22Rv1 (cell line): ENCODE measurements around the gene MISFA.
A peak's percentile ranks its signal among the peaks of the same experiment; 100 is the strongest.

ENCODE experiments used
- H3K27ac ChIP-seq: fragments of 450-650 bp; 2 replicates; pipeline ENCODE4 v1.5.1; 2017
- CTCF ChIP-seq: fragments of 450-650 bp; IDR thresholded peaks from 2 replicates; pipeline ENCODE4 v1.5.1; 2017; ENCODE audit warnings: mild to moderate bottlenecking
- ZFX ChIP-seq: fragments of 450-650 bp; IDR thresholded peaks from 2 replicates; pipeline ENCODE4 v1.6.1; 2017; ENCODE audit warnings: antibody characterized with exemption, borderline replicate concordance

The MISFA gene

GRCh38 chr11:18599739-18600230, at the start of gene MISFA:
Gene MISFA (plus strand): TSS chr11:18599789. CDS start chr11:18599929, 140 bp downstream.
- TF ChIP-seq CTCF (no peak), ZFX (no peak)

GRCh38 chr11:18563090-18563730, 36.4 kb upstream of the MISFA start:
- TF ChIP-seq ZFX (no peak), CTCF (no peak)
- H3K27ac ChIP-seq = no peak overlapping the region

More at GRCh38 chr11:18599739-18600230, at the start of gene MISFA:
- H3K27ac ChIP-seq = no peak within 1 kb of the TSS

- TF ChIP-seq ZFX (no peak), CTCF (no peak)
- no peak overlapping the region for H3K27ac ChIP-seq
Measured at GRCh38 chr11:18564149-18564548, 35.4 kb upstream of the MISFA start.

DNA sequence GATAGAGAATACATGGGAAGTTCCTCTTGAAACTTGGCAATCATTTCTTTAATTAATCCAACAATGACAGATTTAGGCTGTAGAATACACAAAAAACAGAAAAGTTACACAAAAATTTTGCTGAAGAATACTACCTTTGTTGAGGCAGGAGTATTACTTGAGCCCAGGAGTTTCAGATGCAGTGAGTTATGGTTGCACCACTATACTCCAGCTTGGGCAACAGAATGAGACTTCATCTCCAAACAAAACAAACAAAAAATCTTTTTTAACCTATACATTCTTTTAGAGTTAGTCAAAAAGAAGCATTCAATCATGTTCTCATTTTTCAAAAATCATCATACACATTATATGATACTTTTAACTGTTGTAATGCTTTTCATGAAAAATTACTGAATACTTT, 33.2 kb upstream of the MISFA start:
- H3K27ac ChIP-seq = no peak overlapping the region
- TF ChIP-seq CTCF (no peak), ZFX (no peak)

DNA sequence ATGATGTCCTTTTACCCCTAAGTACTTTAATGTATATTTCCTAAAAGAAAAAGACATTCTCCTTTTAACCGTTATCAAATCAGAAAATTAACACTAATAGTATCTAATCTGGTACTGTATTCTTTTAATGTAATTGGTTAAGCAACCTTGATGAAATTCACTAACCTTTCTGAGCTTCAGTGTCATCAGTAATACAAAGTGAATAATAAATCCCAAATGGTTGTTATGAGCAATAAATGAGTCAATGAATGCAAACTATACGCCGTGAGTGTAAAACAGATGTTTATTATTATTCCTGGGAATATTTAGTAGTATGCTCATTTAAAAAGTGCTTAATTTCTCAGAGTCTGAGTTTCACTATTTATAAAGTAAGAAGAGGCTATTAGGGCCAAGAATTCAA, 32.5 kb upstream of the MISFA start:
- TF ChIP-seq CTCF (no peak), ZFX (no peak)
- no peak overlapping the region for H3K27ac ChIP-seq

DNA sequence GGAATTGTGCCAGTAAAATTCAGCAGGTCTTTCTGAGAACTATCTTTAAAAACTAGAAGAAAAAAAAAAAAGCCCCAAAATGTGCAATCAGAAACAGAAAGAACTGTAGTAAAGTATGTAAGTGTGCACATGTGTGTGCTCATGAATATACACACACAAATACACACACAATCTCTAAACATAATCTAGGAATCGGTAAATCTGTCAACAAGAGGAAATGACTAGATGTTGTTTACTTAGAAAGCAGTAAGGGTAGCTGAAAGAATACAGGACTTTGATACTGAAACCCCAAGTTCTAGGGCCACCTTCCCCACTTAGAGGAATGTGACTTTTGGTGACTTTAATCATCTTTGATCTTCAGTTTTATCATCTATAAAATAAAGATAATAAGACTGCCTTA, 24.2 kb upstream of the MISFA start:
- TF ChIP-seq CTCF (no peak), ZFX (no peak)
- H3K27ac ChIP-seq = 0 out of 2 replicates have a peak overlapping the region, but pooled peaks have one; percentile 14

- TF ChIP-seq CTCF = no peak
- no peak for TF ChIP-seq ZFX
- peak overlapping the region; percentile 89 for H3K27ac ChIP-seq
Measured at GRCh38 chr11:18578975-18579598, 20.5 kb upstream of the MISFA start.
